Adrenal gland (tissue), 5 donors: Measurements from ENCODE around the gene KHSRP.

Experiments used
- CTCF ChIP-seq, 6 experiments: fragments of 450-650 bp in 4 of 6; fragments of 200-600 bp in 2 of 6; sonication (generic) in 1 of 6; IDR thresholded peaks; 1 replicate in 5 of 6; 2 replicates in 1 of 6; pipeline versions ENCODE4 v1.5.1 to v1.8.0; 2016 to 2021; ENCODE audit warnings: antibody characterized with exemption in 6 of 6, mild to moderate bottlenecking in 2 of 6, moderate library complexity in 1 of 6
- POLR2A ChIP-seq, 2 donors: fragments of 450-650 bp; IDR thresholded peaks; one replicate each; pipeline ENCODE4 v1.6.1; 2017; ENCODE audit warnings: antibody characterized with exemption in 2 of 2, mild to moderate bottlenecking in 2 of 2, moderate library complexity in 1 of 2
- donor health status: DM: no; HTN: no; CAD: no.

- TF ChIP-seq CTCF (IDR thresholded peaks at IDR 0.05) (peak in 2 of 6 experiments; percentile 14), POLR2A (IDR thresholded peaks at IDR 0.05) (peak in 1 of 2 donors; percentile 36)
These were observed 31.3 kb downstream of the KHSRP start, which contains the start of gene GTF2F1 for GRCh38 chr19:6393074-6393982.
